Testis (tissue), 2 donors: ENCODE measurements around the gene PITPNC1.

ENCODE experiments used
- POLR2A ChIP-seq: fragments of 450-650 bp; IDR thresholded peaks from one replicate; pipeline ENCODE4 v1.6.1; 2017; ENCODE audit warnings: antibody characterized with exemption, mild to moderate bottlenecking, moderate library complexity
- TF ChIP-seq, protein P1 (sequence below), 3 experiments: fragments of 450-650 bp in 2 of 3; fragments of 200-600 bp in 1 of 3; sonication (generic) in 1 of 3; IDR thresholded peaks; one replicate each; pipeline ENCODE4 v1.5.1; 2016 to 2019; ENCODE audit warnings: antibody characterized with exemption in 3 of 3, mild to moderate bottlenecking in 2 of 3, moderate library complexity in 1 of 3

DNA sequence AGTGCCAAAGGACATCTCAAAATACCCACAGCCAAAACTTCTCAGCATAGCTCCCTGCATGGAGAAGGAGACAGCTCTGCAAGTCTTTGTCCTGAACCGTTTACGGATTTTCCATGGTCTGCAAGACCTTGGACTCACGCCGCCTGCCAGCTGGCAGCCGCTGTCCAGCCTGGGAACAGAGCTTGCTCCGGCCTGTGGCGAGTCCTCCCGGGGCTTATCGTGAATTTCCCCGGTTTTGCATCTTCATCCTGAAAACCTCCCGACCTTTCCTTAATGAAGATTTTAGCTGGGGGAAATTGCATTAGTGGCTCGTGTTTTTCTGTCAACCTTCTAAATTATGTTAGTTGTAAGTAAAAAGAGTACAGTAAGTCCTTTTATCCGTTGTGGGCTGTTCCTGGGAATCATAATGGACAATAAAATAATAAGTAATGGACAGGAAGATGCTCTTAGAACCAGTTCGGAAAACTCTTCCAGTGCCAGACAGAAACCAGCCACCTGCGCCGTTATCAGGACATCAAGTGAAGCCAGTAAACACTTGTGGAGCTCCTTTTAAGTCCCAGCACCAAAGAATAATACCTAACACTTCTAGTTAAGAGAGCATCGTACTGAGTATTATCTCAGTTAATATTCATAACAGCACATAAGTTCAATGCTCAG is 228.3 kb downstream of the PITPNC1 start:
- TF ChIP-seq, protein P1, sequence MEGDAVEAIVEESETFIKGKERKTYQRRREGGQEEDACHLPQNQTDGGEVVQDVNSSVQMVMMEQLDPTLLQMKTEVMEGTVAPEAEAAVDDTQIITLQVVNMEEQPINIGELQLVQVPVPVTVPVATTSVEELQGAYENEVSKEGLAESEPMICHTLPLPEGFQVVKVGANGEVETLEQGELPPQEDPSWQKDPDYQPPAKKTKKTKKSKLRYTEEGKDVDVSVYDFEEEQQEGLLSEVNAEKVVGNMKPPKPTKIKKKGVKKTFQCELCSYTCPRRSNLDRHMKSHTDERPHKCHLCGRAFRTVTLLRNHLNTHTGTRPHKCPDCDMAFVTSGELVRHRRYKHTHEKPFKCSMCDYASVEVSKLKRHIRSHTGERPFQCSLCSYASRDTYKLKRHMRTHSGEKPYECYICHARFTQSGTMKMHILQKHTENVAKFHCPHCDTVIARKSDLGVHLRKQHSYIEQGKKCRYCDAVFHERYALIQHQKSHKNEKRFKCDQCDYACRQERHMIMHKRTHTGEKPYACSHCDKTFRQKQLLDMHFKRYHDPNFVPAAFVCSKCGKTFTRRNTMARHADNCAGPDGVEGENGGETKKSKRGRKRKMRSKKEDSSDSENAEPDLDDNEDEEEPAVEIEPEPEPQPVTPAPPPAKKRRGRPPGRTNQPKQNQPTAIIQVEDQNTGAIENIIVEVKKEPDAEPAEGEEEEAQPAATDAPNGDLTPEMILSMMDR (IDR thresholded peaks at IDR 0.05): no peak
- no peak for TF ChIP-seq POLR2A
